K562 treated with DMSO at 1 percent for 4 hours (cell line): Measurements from ENCODE around the gene CD37. TPM values are rescaled to one million over a fixed set of nuclear protein-coding genes. Genes with fewer than 3 reads are reported as not detected.

Experiments used
- total RNA-seq: library from RNA; unstranded; fragments of 300-600 nt; gene quantifications from 2 replicates; pipeline ENCODE4 v1.2.3, GENCODE V29; 2022; ENCODE audit not compliant: insufficient read depth

Gene CD37, protein sequence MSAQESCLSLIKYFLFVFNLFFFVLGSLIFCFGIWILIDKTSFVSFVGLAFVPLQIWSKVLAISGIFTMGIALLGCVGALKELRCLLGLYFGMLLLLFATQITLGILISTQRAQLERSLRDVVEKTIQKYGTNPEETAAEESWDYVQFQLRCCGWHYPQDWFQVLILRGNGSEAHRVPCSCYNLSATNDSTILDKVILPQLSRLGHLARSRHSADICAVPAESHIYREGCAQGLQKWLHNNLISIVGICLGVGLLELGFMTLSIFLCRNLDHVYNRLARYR
- total RNA-seq = 17.6 and 20.7 TPM in 2 replicates

DNA sequence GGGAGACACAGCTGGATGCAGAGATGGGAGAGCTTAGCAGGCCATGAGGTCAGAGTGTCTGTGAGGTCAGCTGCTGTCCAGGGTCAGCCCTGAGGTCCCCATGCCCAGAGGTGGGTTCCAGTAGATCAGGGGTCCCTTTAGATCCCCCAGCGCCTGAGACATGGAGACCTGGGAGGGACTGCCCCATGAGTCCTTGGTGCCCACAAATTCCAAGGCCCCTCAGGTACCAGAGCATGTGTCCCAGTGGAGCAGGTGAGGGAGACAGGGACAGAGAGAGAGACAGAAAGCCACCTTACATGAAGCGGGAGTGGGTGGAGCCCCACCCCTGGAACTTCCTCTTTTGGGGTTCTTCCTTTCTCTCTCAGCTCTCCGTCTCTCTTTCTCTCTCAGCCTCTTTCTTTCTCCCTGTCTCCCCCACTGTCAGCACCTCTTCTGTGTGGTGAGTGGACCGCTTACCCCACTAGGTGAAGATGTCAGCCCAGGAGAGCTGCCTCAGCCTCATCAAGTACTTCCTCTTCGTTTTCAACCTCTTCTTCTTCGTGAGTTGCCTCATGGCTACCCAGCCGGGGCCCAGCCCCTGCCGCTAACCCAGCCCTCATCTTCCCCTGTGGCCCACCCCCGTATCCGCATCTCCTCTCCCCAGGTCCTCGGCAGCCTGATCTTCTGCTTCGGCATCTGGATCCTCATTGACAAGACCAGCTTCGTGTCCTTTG, at the start of gene CD37:
Gene CD37 (plus strand): TSS at position 336 of the 713 bp plus-strand sequence. CDS start 135 bp downstream, at position 471.

DNA sequence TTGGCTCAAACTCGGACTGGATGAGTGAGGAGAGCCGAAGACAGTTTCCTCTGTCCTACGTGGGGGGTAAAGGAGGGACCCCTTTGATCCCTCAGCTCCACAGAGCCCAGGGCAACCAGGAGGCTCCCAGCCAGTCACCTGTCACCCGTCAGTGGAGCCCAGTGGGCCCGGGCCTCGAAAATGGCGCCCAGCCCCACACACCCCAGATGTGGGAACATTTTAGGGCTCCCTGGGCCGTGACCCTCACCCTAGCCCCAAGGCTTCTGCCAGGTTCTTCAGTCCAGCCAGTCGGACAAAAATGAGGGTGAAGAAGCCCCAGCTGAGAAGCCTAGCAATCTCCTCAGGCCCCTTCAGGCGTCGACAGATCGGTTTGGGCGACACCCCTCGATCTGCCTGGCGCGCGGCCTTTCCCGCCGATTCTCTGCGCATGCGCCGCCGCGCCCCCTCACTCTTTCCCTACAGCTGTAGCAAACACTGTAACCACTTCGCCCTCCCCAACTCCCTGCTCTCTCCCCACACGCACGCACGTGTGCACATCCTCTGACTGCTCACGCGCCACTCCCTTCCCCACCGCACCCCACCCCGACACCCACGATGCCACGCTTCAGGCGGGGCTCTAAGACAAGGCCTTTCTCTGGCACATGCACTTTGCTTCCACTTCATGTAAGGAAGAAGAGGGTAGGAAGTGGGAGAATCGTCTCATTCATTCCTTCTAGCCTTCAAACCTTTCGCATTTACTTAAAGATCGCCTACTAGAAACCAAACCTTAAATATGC, 10.2 kb upstream of the CD37 start, which contains the start of gene SLC6A16:
Gene SLC6A16 (minus strand): TSS at position 391 of the 776 bp plus-strand sequence. CDS start 13,844 bp downstream, outside the sequence.

DNA sequence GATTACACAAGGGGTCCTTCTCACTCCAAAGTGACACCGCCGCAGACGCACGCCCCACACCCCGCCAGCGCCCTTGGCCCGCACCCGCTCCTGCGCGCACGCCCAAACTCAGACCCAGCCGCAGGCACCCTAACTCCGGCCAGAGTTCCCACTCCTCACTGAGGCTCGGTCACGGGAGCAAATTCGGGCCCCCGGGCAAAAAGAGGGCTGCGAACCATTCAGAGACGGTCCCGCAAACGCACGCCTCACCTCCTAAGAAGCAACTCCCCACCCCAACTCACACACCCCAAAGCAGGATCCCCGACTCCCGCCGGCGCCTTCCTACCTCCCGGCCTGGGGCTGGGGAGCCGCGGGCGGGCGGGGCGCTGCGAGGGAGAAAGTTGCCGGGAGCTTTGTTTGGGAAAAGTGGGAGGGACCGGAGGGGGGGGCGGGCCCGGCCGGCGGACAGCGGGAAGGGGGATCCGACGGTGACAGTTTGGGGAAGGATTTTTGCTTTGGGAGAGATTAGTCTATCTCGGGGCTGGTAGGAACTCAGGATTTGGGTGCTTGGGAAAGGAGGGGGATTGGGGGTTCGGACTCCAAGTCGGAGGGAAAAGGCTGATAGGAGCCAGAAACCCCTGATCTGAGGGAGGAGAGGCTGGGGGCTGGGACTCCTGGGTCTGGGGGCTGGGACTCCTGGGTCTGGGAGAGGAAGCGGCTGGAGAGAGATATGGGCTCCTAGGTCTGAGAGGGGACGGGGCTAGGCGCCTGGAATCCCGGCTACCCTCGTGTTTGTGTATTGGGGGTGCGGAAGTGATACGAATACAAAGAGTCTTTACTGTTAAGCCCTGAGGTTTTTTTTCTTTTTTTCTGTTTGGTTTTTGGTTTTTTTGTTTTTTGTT, 27.1 kb downstream of the CD37 start, which contains the start of gene TEAD2:
Gene TEAD2 (minus strand): TSS at position 369 of the 881 bp plus-strand sequence. CDS start 2,341 bp downstream, outside the sequence.

DNA sequence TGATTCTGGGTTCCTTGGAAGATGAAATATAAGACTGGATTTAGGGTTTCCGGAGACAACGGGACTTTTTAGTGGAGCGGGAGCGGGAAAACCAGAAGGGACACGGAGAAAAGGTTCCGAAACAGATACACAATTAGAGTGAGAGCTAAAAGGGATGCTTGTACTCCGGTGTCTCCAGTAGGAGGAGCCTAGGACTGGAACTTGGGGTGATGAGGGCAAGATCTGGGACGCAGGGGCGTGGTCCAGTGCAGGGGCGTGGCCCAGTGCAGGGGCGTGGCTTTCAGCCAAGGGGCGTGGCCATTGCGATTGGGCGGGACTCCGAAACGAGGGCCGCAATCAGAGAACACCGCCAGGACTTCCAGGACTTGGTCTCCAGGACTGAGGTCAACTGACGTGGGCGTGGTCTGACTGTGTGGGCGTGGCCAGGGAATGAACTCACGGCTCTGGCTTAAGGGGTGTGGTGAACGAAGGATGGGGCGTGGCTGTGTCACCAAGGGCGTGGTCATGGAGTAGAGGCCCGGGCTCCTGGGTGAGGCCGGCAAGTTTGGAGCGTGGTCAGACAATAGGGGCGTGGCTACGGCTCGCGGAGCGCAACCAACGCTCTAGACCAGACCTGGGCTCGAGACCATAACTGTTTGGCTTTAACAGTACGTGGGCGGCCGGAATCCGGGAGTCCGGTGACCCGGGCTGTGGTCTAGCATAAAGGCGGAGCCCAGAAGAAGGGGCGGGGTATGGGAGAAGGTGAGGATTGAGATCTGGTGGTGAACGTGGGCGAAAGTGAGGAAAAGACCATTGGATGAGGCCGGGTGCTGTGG, 28.3 kb downstream of the CD37 start, which contains the start of gene DKKL1:
Gene DKKL1 (plus strand): TSS at position 610 of the 815 bp plus-strand sequence. CDS start 122 bp downstream, at position 732.

DNA sequence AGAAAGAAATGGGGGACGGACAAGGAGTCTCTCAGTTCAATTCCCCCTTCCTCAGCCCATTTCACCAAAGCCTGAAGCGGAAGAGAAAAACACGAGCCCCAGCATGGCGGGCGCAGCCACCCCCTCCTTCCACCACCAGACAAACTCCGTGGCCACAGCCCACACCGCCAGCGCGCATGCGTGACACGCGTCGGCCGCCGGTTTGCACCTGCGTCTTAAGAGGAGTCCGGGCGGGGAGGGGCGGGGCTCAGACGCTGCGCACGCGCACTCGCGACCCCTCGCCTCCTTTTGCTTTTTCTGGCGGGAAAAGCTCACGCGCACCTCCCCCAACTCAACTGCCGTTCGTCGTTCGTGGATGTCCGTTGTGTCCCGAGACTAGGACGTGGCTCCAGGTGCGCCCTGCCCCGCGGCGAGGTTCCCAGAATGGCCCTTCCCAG, 52.7 kb downstream of the CD37 start, which contains the start of gene KASH5:
Gene KASH5 (plus strand): TSS at position 314 of the 437 bp plus-strand sequence. CDS start 2,635 bp downstream, outside the sequence.

Other genes starting within 250 kb of the CD37 start
- gene SNRNP70, start 250.0 kb upstream of the CD37 start, total RNA-seq = 143 and 183 TPM in 2 replicates
- 8.9 and 15.5 TPM in 2 replicates for gene LIN7B, start 221.0 kb upstream of the CD37 start, total RNA-seq
- not detected in 2 replicates for gene C19orf73, start 216.3 kb upstream of the CD37 start, total RNA-seq
- gene PPFIA3, start 215.9 kb upstream of the CD37 start, total RNA-seq = 17.3 and 23.0 TPM in 2 replicates
- 5.1 and 5.8 TPM in 2 replicates for gene HRC, start 180.0 kb upstream of the CD37 start, total RNA-seq
- 12.7 and 14.0 TPM in 2 replicates for gene TRPM4, start 177.6 kb upstream of the CD37 start, total RNA-seq
- gene SLC6A16, start 10.2 kb upstream of the CD37 start, total RNA-seq = 4.4 TPM in 1 of 2 replicates, not detected in the other
- 15.2 and 18.8 TPM in 2 replicates for gene TEAD2, start 27.0 kb downstream of the CD37 start, total RNA-seq
- not detected in 2 replicates for gene DKKL1, start 28.5 kb downstream of the CD37 start, total RNA-seq
- gene KASH5, start 52.8 kb downstream of the CD37 start, total RNA-seq = 0.70 and 0.84 TPM in 2 replicates
- not detected in 2 replicates for gene PTH2, start 88.0 kb downstream of the CD37 start, total RNA-seq
- not detected in 2 replicates for gene GFY, start 90.0 kb downstream of the CD37 start, total RNA-seq
- 9.3 and 13.4 TPM in 2 replicates for gene SLC17A7, start 106.1 kb downstream of the CD37 start, total RNA-seq
- 160 and 172 TPM in 2 replicates for gene PIH1D1, start 116.4 kb downstream of the CD37 start, total RNA-seq
- gene ALDH16A1, start 117.8 kb downstream of the CD37 start, total RNA-seq = 25.7 and 31.3 TPM in 2 replicates
- 6.9 and 9.0 TPM in 2 replicates for gene FLT3LG, start 138.8 kb downstream of the CD37 start, total RNA-seq
- 9,551 and 10,252 TPM in 2 replicates for gene RPL13A, start 152.2 kb downstream of the CD37 start, total RNA-seq
- 7,062 and 7,239 TPM in 2 replicates for gene RPS11, start 161.0 kb downstream of the CD37 start, total RNA-seq
- 9.0 and 11.5 TPM in 2 replicates for gene FCGRT, start 177.3 kb downstream of the CD37 start, total RNA-seq
- gene RCN3, start 192.6 kb downstream of the CD37 start, total RNA-seq = 6.0 and 10.4 TPM in 2 replicates
- 307 and 345 TPM in 2 replicates for gene NOSIP, start 245.2 kb downstream of the CD37 start, total RNA-seq
- gene PRRG2, start 245.9 kb downstream of the CD37 start, total RNA-seq = 0.84 TPM in 1 of 2 replicates, not detected in the other